WTC11 (cell line): ENCODE results near the gene LYSMD3. TPM values are rescaled to one million over a fixed set of nuclear protein-coding genes. Genes with fewer than 3 reads are reported as not detected.

Experiments used
- ATAC-seq: fragments of 200-7000 bp; cut with Tn5 transposase; 2 replicates; pipeline ENCODE4 v1.10.0; 2021; ENCODE audit warnings: mild to moderate bottlenecking, moderate library complexity
- CTCF ChIA-PET: fragments of 300-600 bp; sonication (Branson Sonifier 250); formaldehyde crosslinking; loops from one replicate; lab custom pipeline; 2021; ENCODE audit warnings: antibody characterized with exemption; lab: Charles Lee
- POLR2A ChIA-PET: fragments of 350-600 bp; sonication (Branson Sonifier 250); formaldehyde crosslinking; loops from one replicate; lab custom pipeline; 2021; ENCODE audit warnings: antibody characterized with exemption; lab: Charles Lee
- DNase-seq: peaks from one replicate; pipeline ENCODE4 v3.0.0; 2021; ENCODE audit warnings: low spot score
- H3K27ac Mint-ChIP-seq: 2 replicates; pipeline ENCODE4 v1.8.0; 2021; ENCODE audit warnings: mixed read lengths
- H3K27me3 Mint-ChIP-seq: 2 replicates; pipeline ENCODE4 v1.8.0; 2021; ENCODE audit warnings: low read depth, mild to moderate bottlenecking, moderate library complexity, mixed read lengths
- H3K36me3 Mint-ChIP-seq: 2 replicates; pipeline ENCODE4 v1.8.0; 2021; ENCODE audit warnings: mixed read lengths
- H3K4me1 Mint-ChIP-seq: 2 replicates; pipeline ENCODE4 v1.8.0; 2022; ENCODE audit warnings: mixed read lengths
- H3K4me3 Mint-ChIP-seq: 2 replicates; pipeline ENCODE4 v1.8.0; 2021; ENCODE audit warnings: mild to moderate bottlenecking, moderate library complexity, mixed read lengths
- H3K9me3 Mint-ChIP-seq: 2 replicates; pipeline ENCODE4 v1.8.0; 2021; ENCODE audit warnings: mixed read lengths
- CTCF ChIP-seq: fragments of 200-600 bp; IDR thresholded peaks from 2 replicates; pipeline ENCODE4 v1.8.0; 2022; ENCODE audit warnings: antibody characterized with exemption
- ETV6 ChIP-seq: sonication (generic); formaldehyde crosslinking; IDR thresholded peaks from 2 replicates; pipeline ENCODE4 v1.8.1; 2022; ENCODE audit warnings: mild to moderate bottlenecking, missing genetic modification reagents
- FOXP1 ChIP-seq: sonication (generic); formaldehyde crosslinking; IDR thresholded peaks from 2 replicates; pipeline ENCODE4 v1.8.0; 2022; ENCODE audit warnings: missing genetic modification reagents, mild to moderate bottlenecking, moderate library complexity, borderline replicate concordance
- GRHL2 ChIP-seq: fragments of 250-450 bp; sonication (Bioruptor Pico); IDR thresholded peaks from 2 replicates; pipeline ENCODE4 v1.8.0; 2022; ENCODE audit warnings: mild to moderate bottlenecking, moderate library complexity; ENCODE audit not compliant: insufficient replicate concordance, severe bottlenecking
- GTF2I ChIP-seq: fragments of 250-450 bp; sonication (Bioruptor Pico); conservative IDR thresholded peaks from 2 replicates; pipeline ENCODE4 v1.4.0; 2021; ENCODE audit warnings: mild to moderate bottlenecking
- MAX ChIP-seq: sonication (generic); formaldehyde crosslinking; IDR thresholded peaks from 2 replicates; pipeline ENCODE4 v1.8.0; 2022; ENCODE audit warnings: mild to moderate bottlenecking, missing genetic modification reagents
- MYBL2 ChIP-seq: sonication (generic); formaldehyde crosslinking; IDR thresholded peaks from 2 replicates; pipeline ENCODE4 v1.8.1; 2023; ENCODE audit warnings: mild to moderate bottlenecking, moderate library complexity, missing genetic modification reagents
- NFYB ChIP-seq: sonication (generic); formaldehyde crosslinking; conservative IDR thresholded peaks from 2 replicates; pipeline ENCODE4 v1.8.0; 2022; ENCODE audit warnings: low read depth, missing genetic modification reagents
- SOX15 ChIP-seq: fragments of 250-450 bp; sonication (Bioruptor Pico); IDR thresholded peaks from 2 replicates; pipeline ENCODE4 v1.9.0; 2021; ENCODE audit warnings: mild to moderate bottlenecking
- TCF7 ChIP-seq: sonication (generic); formaldehyde crosslinking; IDR thresholded peaks from 2 replicates; pipeline ENCODE4 v1.8.0; 2022; ENCODE audit warnings: mild to moderate bottlenecking, low read depth, missing genetic modification reagents, moderate library complexity
- USF1 ChIP-seq: sonication (generic); formaldehyde crosslinking; IDR thresholded peaks from 2 replicates; pipeline ENCODE4 v1.8.0; 2022; ENCODE audit warnings: mild to moderate bottlenecking, missing genetic modification reagents
- ZBTB21 ChIP-seq: sonication (generic); formaldehyde crosslinking; IDR thresholded peaks from 2 replicates; pipeline ENCODE4 v1.8.1; 2023; ENCODE audit warnings: mild to moderate bottlenecking, missing genetic modification reagents, borderline replicate concordance
- ZNF423 ChIP-seq: fragments of 250-450 bp; sonication (Bioruptor Pico); IDR thresholded peaks from 2 replicates; pipeline ENCODE4 v2.1.2; 2022; ENCODE audit warnings: mild to moderate bottlenecking, moderate library complexity
- ZNF425 ChIP-seq: fragments of 250-450 bp; sonication (Bioruptor Pico); conservative IDR thresholded peaks from 2 replicates; pipeline ENCODE4 v1.9.0; 2021; ENCODE audit warnings: mild to moderate bottlenecking
- ZNF671 ChIP-seq: fragments of 250-450 bp; sonication (Bioruptor Pico); IDR thresholded peaks from 2 replicates; pipeline ENCODE4 v1.8.0; 2021; ENCODE audit warnings: mild to moderate bottlenecking
- total RNA-seq: library from RNA; stranded (reverse); gene quantifications from 3 replicates; pipeline ENCODE4 v1.2.3, GENCODE V29; 2021

LYSMD3 gene
- total RNA-seq, 1 experiment from 2014 or later = 15.8 TPM

- H3K27ac Mint-ChIP-seq = no peak overlapping the region
- H3K36me3 Mint-ChIP-seq = no peaks in the 10 kb centered on the region
- POLR2A ChIA-PET = no interaction called here
- ATAC-seq (no peak), DNase-seq (no peak)
- H3K27me3 Mint-ChIP-seq = no peaks in the 10 kb centered on the region
- H3K9me3 Mint-ChIP-seq = peaks cover 9% of the 10 kb centered on the region
- CTCF ChIA-PET = no interaction called here
- peaks cover 56% of the 10 kb centered on the region for H3K4me1 Mint-ChIP-seq
- H3K4me3 Mint-ChIP-seq = no peak overlapping the region
- TF ChIP-seq USF1 (CRISPR knock-in tag) = no peak
- TF ChIP-seq GRHL2 = no peak
- no peak for TF ChIP-seq ZNF423 (CRISPR knock-in tag)
- TF ChIP-seq TCF7 (CRISPR knock-in tag) = no peak
- no peak for TF ChIP-seq SOX15 (CRISPR knock-in tag)
- TF ChIP-seq ZBTB21 (CRISPR knock-in tag) = no peak
Observed at GRCh38 chr5:90547072-90547536, 17.7 kb upstream of the LYSMD3 start.

GRCh38 chr5:90546216-90546837 is 16.9 kb upstream of the LYSMD3 start:
- DNase-seq (no peak), ATAC-seq (no peak)
- H3K36me3 Mint-ChIP-seq = no peaks in the 10 kb centered on the region
- POLR2A ChIA-PET = no interaction called here
- peaks cover 13% of the 10 kb centered on the region for H3K9me3 Mint-ChIP-seq
- CTCF ChIA-PET = interaction anchor here (0.5 to 1.5 kb wide), 3 partner anchors 37 to 107 kb away, joined by 3 to 5 read pairs (median 4); no protein-coding TSS in a partner anchor
- no peak overlapping the region for H3K4me3 Mint-ChIP-seq
- peaks cover 52% of the 10 kb centered on the region for H3K4me1 Mint-ChIP-seq
- no peak overlapping the region for H3K27ac Mint-ChIP-seq
- H3K27me3 Mint-ChIP-seq = no peaks in the 10 kb centered on the region
- TF ChIP-seq ZNF425 (CRISPR knock-in tag) (no peak), ETV6 (CRISPR knock-in tag) (no peak)

GRCh38 chr5:90545511-90545910 is 16.1 kb upstream of the LYSMD3 start:
- Mint-ChIP-seq H3K27me3 (no peaks in the 10 kb centered on the region), H3K4me1 (peaks cover 52% of the 10 kb centered on the region), H3K36me3 (no peaks in the 10 kb centered on the region), H3K4me3 (no peak overlapping the region), H3K9me3 (peaks cover 14% of the 10 kb centered on the region), H3K27ac (no peak overlapping the region)
- POLR2A ChIA-PET = no interaction called here
- CTCF ChIA-PET = interaction anchor here (1.0 to 1.5 kb wide), 2 partner anchors 36 to 59 kb away, joined by 3 to 4 read pairs; no protein-coding TSS in a partner anchor
- ATAC-seq = no peak
- DNase-seq = no peak
- TF ChIP-seq CTCF = no peak
- no peak for TF ChIP-seq GTF2I (CRISPR knock-in tag)
- no peak for TF ChIP-seq NFYB (CRISPR knock-in tag)
- no peak for TF ChIP-seq TCF7 (CRISPR knock-in tag)
- no peak for TF ChIP-seq ZNF671 (CRISPR knock-in tag)
- TF ChIP-seq FOXP1 (CRISPR knock-in tag) = no peak
- TF ChIP-seq MYBL2 (CRISPR knock-in tag) = no peak
- no peak for TF ChIP-seq MAX (CRISPR knock-in tag)
